B cell (primary cell): ENCODE results near the gene WNT6. TPM values are rescaled to one million over a fixed set of nuclear protein-coding genes. Genes with fewer than 3 reads are reported as not detected.

ENCODE experiments used
- ATAC-seq: fragments of 200-7000 bp; cut with Tn5 transposase; one replicate; pipeline ENCODE4 v1.10.0; 2021; ENCODE audit warnings: low read depth, mild to moderate bottlenecking, moderate number of reproducible peaks, moderate library complexity
- CTCF ChIA-PET: fragments of 350-600 bp; sonication (Branson Sonifier 250); formaldehyde crosslinking; loops from one replicate; lab custom pipeline; 2021; ENCODE audit warnings: antibody characterized with exemption, inconsistent platforms; lab: Charles Lee
- POLR2A ChIA-PET: fragments of 350-600 bp; sonication (Branson Sonifier 250); formaldehyde crosslinking; loops from one replicate; lab custom pipeline; 2021; ENCODE audit warnings: antibody characterized with exemption; lab: Charles Lee
- DNase-seq: peaks from one replicate; pipeline ENCODE4 v3.0.0; 2013
- H2AFZ ChIP-seq: 2 replicates; pipeline ENCODE4 v1.6.1; 2012; ENCODE audit warnings: mild to moderate bottlenecking, low read depth, low read length; ENCODE audit not compliant: insufficient read depth, poor library complexity, severe bottlenecking
- H3K27ac ChIP-seq, 2 donors: 1 replicate in 1 of 2; 2 replicates in 1 of 2; pipeline ENCODE4 v1.5.1; 2012 to 2013; ENCODE audit warnings: low read length in 2 of 2, mild to moderate bottlenecking in 2 of 2, moderate library complexity in 1 of 2
- H3K27me3 ChIP-seq, 4 experiments: fragments of 200-600 bp in 1 of 4; sonication (generic) in 1 of 4; replicated peaks in 1 of 4; 1 replicate in 2 of 4; 2 replicates in 2 of 4; pipeline versions ENCODE4 v1.6.1 to v1.7.0; 2013 to 2016; ENCODE audit warnings: low read length in 3 of 4, mild to moderate bottlenecking in 2 of 4, mixed read lengths in 1 of 4, moderate library complexity in 1 of 4; ENCODE audit not compliant: insufficient read depth in 4 of 4, control insufficient read depth in 3 of 4; ENCODE audit errors: control extremely low read depth in 1 of 4
- H3K36me3 ChIP-seq, 2 experiments: replicated peaks in 1 of 2; 1 replicate in 1 of 2; 2 replicates in 1 of 2; pipeline versions ENCODE4 v1.6.1 to v1.7.1; 2013; ENCODE audit warnings: low read length in 1 of 2; ENCODE audit not compliant: insufficient read depth in 2 of 2, control insufficient read depth in 1 of 2; ENCODE audit errors: control extremely low read depth in 1 of 2, extremely low read depth in 1 of 2
- H3K4me1 ChIP-seq, 2 donors: fragments of 200-600 bp in 1 of 2; sonication (generic) in 1 of 2; 1 replicate in 1 of 2; 2 replicates in 1 of 2; pipeline versions ENCODE4 v1.5.1 to v1.6.1; 2013 to 2017; ENCODE audit warnings: low read length in 2 of 2; ENCODE audit not compliant: control insufficient read depth in 2 of 2, insufficient read depth in 2 of 2
- H3K4me2 ChIP-seq: replicated peaks from 2 replicates; pipeline ENCODE3; 2012; ENCODE audit warnings: mild to moderate bottlenecking, low read depth, low read length; ENCODE audit not compliant: poor library complexity, severe bottlenecking
- H3K4me3 ChIP-seq, 5 experiments: fragments of 200-600 bp in 1 of 5; sonication (generic) in 1 of 5; 1 replicate in 3 of 5; 2 replicates in 2 of 5; pipeline versions ENCODE4 v1.5.1 to v1.7.0; 2011 to 2016; ENCODE audit warnings: low read length in 4 of 5, mild to moderate bottlenecking in 4 of 5, low read depth in 2 of 5, control low read depth in 1 of 5, moderate library complexity in 1 of 5; ENCODE audit not compliant: insufficient read depth in 1 of 5; ENCODE audit errors: control extremely low read depth in 1 of 5, extremely low read depth in 1 of 5
- H3K79me2 ChIP-seq: fragments of 200-600 bp; sonication (generic); one replicate; pipeline ENCODE4 v1.6.0; 2016; ENCODE audit warnings: low read length; ENCODE audit not compliant: control insufficient read depth, insufficient read depth
- H3K9ac ChIP-seq: fragments of 200-600 bp; sonication (generic); 2 replicates; pipeline ENCODE4 v1.6.1; 2017; ENCODE audit warnings: mild to moderate bottlenecking, low read length, moderate library complexity
- H3K9me3 ChIP-seq, 3 donors: one replicate each; pipeline versions ENCODE4 v1.6.1 to v1.7.1; 2013; ENCODE audit warnings: low read length in 2 of 3; ENCODE audit not compliant: control insufficient read depth in 2 of 3, insufficient read depth in 1 of 3; ENCODE audit errors: control extremely low read depth in 1 of 3
- H4K20me1 ChIP-seq: 2 replicates; pipeline ENCODE4 v1.6.0; 2012; ENCODE audit warnings: mild to moderate bottlenecking, low read length; ENCODE audit not compliant: insufficient read depth, control insufficient read depth, poor library complexity, severe bottlenecking
- H3K27ac Mint-ChIP-seq: one replicate; pipeline ENCODE4 v1.8.0; 2021; ENCODE audit warnings: mixed read lengths
- H3K27me3 Mint-ChIP-seq: one replicate; pipeline ENCODE4 v1.8.0; 2021; ENCODE audit warnings: mixed read lengths
- H3K4me1 Mint-ChIP-seq: one replicate; pipeline ENCODE4 v1.8.0; 2021; ENCODE audit warnings: mixed read lengths
- H3K4me3 Mint-ChIP-seq: one replicate; pipeline ENCODE4 v1.8.0; 2021; ENCODE audit warnings: mixed read lengths
- H3K9me3 Mint-ChIP-seq: one replicate; pipeline ENCODE4 v1.8.0; 2022; ENCODE audit warnings: mixed read lengths; ENCODE audit not compliant: insufficient read depth
- CTCF ChIP-seq: fragments of 200-600 bp; IDR thresholded peaks from one replicate; pipeline ENCODE4 v1.8.0; 2022; ENCODE audit warnings: antibody characterized with exemption, mild to moderate bottlenecking
- EZH2 ChIP-seq: IDR thresholded peaks from 2 replicates; pipeline ENCODE4 v1.6.1; 2012; ENCODE audit warnings: borderline replicate concordance, low read depth, mild to moderate bottlenecking, moderate library complexity, low read length; ENCODE audit not compliant: insufficient read depth, poor library complexity, severe bottlenecking
- WGBS: methylation state at CpG from one replicate; pipeline ENCODE4 v1.1.5; 2013; ENCODE audit warnings: missing lambda C conversion rate; ENCODE audit not compliant: insufficient coverage; 5-methylcytosine and 5-hydroxymethylcytosine counted together
- intact Hi-C: fragments of 100-400 bp; cut with micrococcal nuclease; formaldehyde crosslinking; loops from one replicate; pipeline ENCODE4 v1.10.0; 2022
- polyA plus RNA-seq: library from polyadenylated mRNA; depleted of rRNA; stranded (reverse); fragments of >200 nt; gene quantifications from 2 replicates; pipeline ENCODE4 v1.2.3, GENCODE V29; 2012
- total RNA-seq, 2 donors: library from RNA; stranded (reverse); fragments of 120-200 nt in 1 of 2; gene quantifications; 1 replicate in 1 of 2; 2 replicates in 1 of 2; pipeline versions ENCODE4 v1.2.3 to v1.2.4, GENCODE V29; 2013 to 2022

The WNT6 gene
- total and polyA plus RNA-seq, 2 donors (not counting 1 experiment from before 2014, with no cell fraction given): 0.84 to 2.0 TPM

GRCh38 chr2:218882866-218883366, 23.3 kb downstream of the WNT6 start:
- CTCF ChIA-PET: interaction anchor here (23.0 kb wide), 1 partner anchor 12 kb away, joined by 1627 read pairs; no protein-coding TSS in a partner anchor
- no peak for DNase-seq
- peaks cover under 1% of the 10 kb centered on the region for H3K79me2 ChIP-seq
- peak overlapping the region; percentile 51 to 69 for H3K27ac ChIP-seq
- no peak for ATAC-seq
- no peak for TF ChIP-seq EZH2
- TF ChIP-seq CTCF: no peak
- H3K36me3 ChIP-seq: no peaks in the 10 kb centered on the region
- H3K4me3 Mint-ChIP-seq: peak overlapping the region; percentile 95
- no peaks in the 10 kb centered on the region for H3K9me3 Mint-ChIP-seq
- H2AFZ ChIP-seq: no peak overlapping the region
- POLR2A ChIA-PET: interaction anchor here (15.0 kb wide), 1 partner anchor 13 kb away, joined by 490 read pairs; no protein-coding TSS in a partner anchor
- no peak overlapping the region for H3K4me3 ChIP-seq
- no CpG with 5 or more reads among the region's 4 CpGs for WGBS
- peak overlapping the region; percentile 92 for H3K4me2 ChIP-seq
- intact Hi-C loops: loop anchor here (5.0 kb wide), 2 partner anchors 486 to 591 kb away; partner anchors contain the start of genes CTDSP1 and TMBIM1
- no peaks in the 10 kb centered on the region for H3K27me3 Mint-ChIP-seq
- H4K20me1 ChIP-seq: no peaks in the 10 kb centered on the region
- peaks cover 70 to 84% of the 10 kb centered on the region in 2 donors for H3K4me1 ChIP-seq
- H3K27ac Mint-ChIP-seq: peak overlapping the region; percentile 68
- H3K4me1 Mint-ChIP-seq: peaks cover 77% of the 10 kb centered on the region
- no peaks in the 10 kb centered on the region for H3K27me3 ChIP-seq
- H3K9me3 ChIP-seq: no peaks in the 10 kb centered on the region
- H3K9ac ChIP-seq: peak overlapping the region; percentile 17
